Common myeloid progenitor, CD34-positive (primary cell): ENCODE measurements around the gene KRTAP12-1.
"Not testable (repeated sequence)": the region's sequence is repeated elsewhere in the genome, so short reads cannot be mapped to it uniquely, and the experiment has no call there.

Experiments
- CTCF ChIA-PET: fragments of 350-600 bp; sonication (Branson Sonifier 250); formaldehyde crosslinking; loops from one replicate; lab custom pipeline; 2021; ENCODE audit warnings: antibody characterized with exemption; lab: Charles Lee
- POLR2A ChIA-PET: fragments of 350-600 bp; sonication (Branson Sonifier 250); formaldehyde crosslinking; loops from one replicate; lab custom pipeline; 2021; ENCODE audit warnings: antibody characterized with exemption; lab: Charles Lee
- DNase-seq, 3 donors: peaks; one replicate each; pipeline versions ENCODE4 v3.0.0 to v3.0.0-alpha.2; 2013
- H3K27ac ChIP-seq, 2 experiments: 1 replicate in 1 of 2; 2 replicates in 1 of 2; pipeline ENCODE4 v1.7.0; 2013; ENCODE audit warnings: inconsistent platforms in 2 of 2, low read length in 2 of 2, mild to moderate bottlenecking in 2 of 2, low read depth in 1 of 2, moderate library complexity in 1 of 2; ENCODE audit not compliant: severe bottlenecking in 2 of 2, insufficient read depth in 1 of 2, poor library complexity in 1 of 2
- H3K27me3 ChIP-seq, 5 experiments: replicated peaks in 2 of 5; 1 replicate in 3 of 5; 2 replicates in 2 of 5; pipeline versions ENCODE4 v1.6.1 to v1.7.0; 2013; ENCODE audit warnings: low read length in 4 of 5, mild to moderate bottlenecking in 2 of 5, moderate library complexity in 2 of 5, inconsistent platforms in 1 of 5; ENCODE audit not compliant: insufficient read depth in 5 of 5, control insufficient read depth in 4 of 5
- H3K36me3 ChIP-seq, 4 experiments: 1 replicate in 2 of 4; 2 replicates in 2 of 4; pipeline versions ENCODE4 v1.6.1 to v1.7.0; 2013; ENCODE audit warnings: low read length in 3 of 4, control low read depth in 1 of 4, mild to moderate bottlenecking in 1 of 4; ENCODE audit not compliant: control insufficient read depth in 4 of 4, insufficient read depth in 4 of 4
- H3K4me1 ChIP-seq, 4 experiments: 1 replicate in 3 of 4; 2 replicates in 1 of 4; pipeline versions ENCODE4 v1.6.1 to v1.7.1; 2013; ENCODE audit warnings: low read length in 3 of 4, mild to moderate bottlenecking in 3 of 4, control low read depth in 1 of 4, inconsistent platforms in 1 of 4, moderate library complexity in 1 of 4; ENCODE audit not compliant: control insufficient read depth in 4 of 4, insufficient read depth in 4 of 4; ENCODE audit errors: control extremely low read depth in 1 of 4
- H3K4me3 ChIP-seq, 7 experiments: 1 replicate in 4 of 7; 2 replicates in 3 of 7; pipeline versions ENCODE4 v1.5.1 to v1.7.0; 2013; ENCODE audit warnings: mild to moderate bottlenecking in 7 of 7, low read length in 6 of 7, moderate library complexity in 6 of 7, inconsistent platforms in 2 of 7, low read depth in 2 of 7, control low read depth in 1 of 7; ENCODE audit not compliant: insufficient read depth in 4 of 7, control insufficient read depth in 1 of 7; ENCODE audit errors: extremely low read depth in 1 of 7
- H3K9me3 ChIP-seq, 5 experiments: 1 replicate in 4 of 5; 2 replicates in 1 of 5; pipeline versions ENCODE4 v1.6.1 to v1.7.1; 2013; ENCODE audit warnings: low read length in 4 of 5, mild to moderate bottlenecking in 2 of 5, inconsistent platforms in 1 of 5, low read depth in 1 of 5, moderate library complexity in 1 of 5; ENCODE audit not compliant: control insufficient read depth in 4 of 5, insufficient read depth in 2 of 5; ENCODE audit errors: control extremely low read depth in 1 of 5
- WGBS: methylation state at CpG from one replicate; pipeline ENCODE4 v1.1.5; 2013; ENCODE audit not compliant: insufficient coverage; 5-methylcytosine and 5-hydroxymethylcytosine counted together

The KRTAP12-1 gene

GRCh38 chr21:44649521-44650100, 32.4 kb downstream of the KRTAP12-1 start:
- 93% methylated on average over 16 of the region's 18 CpGs for WGBS

GRCh38 chr21:44648557-44649311, 33.2 kb downstream of the KRTAP12-1 start:
- Histone ChIP-seq H3K9me3 (peaks cover 3 to 14% (median 8%) of the 10 kb centered on the region in 5 experiments), H3K4me1 (peaks cover 0 to 2% (median 0%) of the 10 kb centered on the region in 4 experiments), H3K4me3 (no peak overlapping the region), H3K27ac (no peak overlapping the region), H3K27me3 (peaks cover 0 to 18% (median 0%) of the 10 kb centered on the region in 5 experiments), H3K36me3 (no peaks in the 10 kb centered on the region)
- no peak for DNase-seq
- ChIA-PET CTCF (no interaction called here), POLR2A (no interaction called here)
- WGBS = 83% methylated on average over 32 of the region's 33 CpGs

More at GRCh38 chr21:44649521-44650100, 32.4 kb downstream of the KRTAP12-1 start:
- Histone ChIP-seq H3K27me3 (peaks cover 0 to 23% (median 0%) of the 10 kb centered on the region in 5 experiments), H3K4me1 (peaks cover 0 to 2% (median 0%) of the 10 kb centered on the region in 4 experiments), H3K36me3 (no peaks in the 10 kb centered on the region), H3K27ac (no peak overlapping the region), H3K9me3 (peaks cover 0 to 13% (median 2%) of the 10 kb centered on the region in 5 experiments), H3K4me3 (no peak overlapping the region)
- POLR2A ChIA-PET = no interaction called here
- CTCF ChIA-PET = no interaction called here
- no peak for DNase-seq

- Histone ChIP-seq H3K4me1 (peaks cover 0 to 2% (median 0%) of the 10 kb centered on the region in 4 experiments), H3K9me3 (peaks cover 6 to 16% (median 7%) of the 10 kb centered on the region in 5 experiments), H3K4me3 (no peak overlapping the region), H3K27me3 (peaks cover 0 to 18% (median 0%) of the 10 kb centered on the region in 5 experiments), H3K36me3 (no peaks in the 10 kb centered on the region), H3K27ac (no peak overlapping the region)
- ChIA-PET POLR2A (no interaction called here), CTCF (no interaction called here)
- DNase-seq = no peak
- 75% methylated on average over 8 of the region's 8 CpGs for WGBS
These were observed 34.8 kb downstream of the KRTAP12-1 start for GRCh38 chr21:44647222-44647552.

GRCh38 chr21:44646366-44647221, 35.4 kb downstream of the KRTAP12-1 start, which contains the start of gene KRTAP10-11:
Gene KRTAP10-11, plus strand, starts transcription at chr21:44646414. Its CDS starts 45 bp downstream, at chr21:44646459.
- Histone ChIP-seq H3K9me3 (peaks cover 6 to 16% (median 7%) of the 10 kb centered on the region in 5 experiments), H3K27me3 (peaks cover 0 to 18% (median 0%) of the 10 kb centered on the region in 5 experiments)
- H3K4me3 ChIP-seq, H3K27ac ChIP-seq, POLR2A ChIA-PET, DNase-seq, CTCF ChIA-PET, H3K36me3 ChIP-seq, H3K4me1 ChIP-seq: not testable (repeated sequence)
- WGBS = 85% methylated on average over 19 of the region's 21 CpGs

GRCh38 chr21:44644878-44645277, 37.1 kb downstream of the KRTAP12-1 start:
- no peaks in the 10 kb centered on the region for H3K36me3 ChIP-seq
- DNase-seq = no peak
- CTCF ChIA-PET = no interaction called here
- H3K27ac ChIP-seq = no peak overlapping the region
- peaks cover 6 to 29% (median 16%) of the 10 kb centered on the region in 5 experiments for H3K9me3 ChIP-seq
- POLR2A ChIA-PET = no interaction called here
- H3K4me1 ChIP-seq = peaks cover 0 to 2% (median 0%) of the 10 kb centered on the region in 4 experiments
- no peak overlapping the region for H3K4me3 ChIP-seq
- H3K27me3 ChIP-seq = peaks cover 0 to 18% (median 0%) of the 10 kb centered on the region in 5 experiments
- no CpG with 5 or more reads among the region's 2 CpGs for WGBS

GRCh38 chr21:44643741-44644310, 38.1 kb downstream of the KRTAP12-1 start:
- POLR2A ChIA-PET = no interaction called here
- Histone ChIP-seq H3K36me3 (no peaks in the 10 kb centered on the region), H3K27me3 (peaks cover 0 to 18% (median 2%) of the 10 kb centered on the region in 5 experiments), H3K9me3 (peaks cover 6 to 29% (median 16%) of the 10 kb centered on the region in 5 experiments), H3K4me3 (no peak overlapping the region), H3K4me1 (no peaks in the 10 kb centered on the region), H3K27ac (no peak overlapping the region)
- CTCF ChIA-PET = no interaction called here
- 87% methylated on average over 12 of the region's 14 CpGs for WGBS
- DNase-seq = no peak
